HepG2 (cell line): ENCODE data around the gene GNA14. TPM values are rescaled to one million over a fixed set of nuclear protein-coding genes. Genes with fewer than 3 reads are reported as not detected.

ENCODE experiments used
- ATAC-seq: fragments of 200-7000 bp; cut with Tn5 transposase; 3 replicates; pipeline ENCODE4 v1.9.1; 2020; ENCODE audit warnings: mild to moderate bottlenecking, moderate library complexity
- BruUV-seq: library from RNA; stranded (reverse); fragments of 400-500 nt; replicated peaks from 2 replicates; lab custom pipeline; 2021; lab: Mats Ljungman, UMichigan
- CTCF ChIA-PET: fragments of 300-600 bp; formaldehyde crosslinking; extraction: SDS; loops from one replicate; lab custom pipeline; 2021; ENCODE audit warnings: low total read pairs, inconsistent platforms, low intra/inter-chr PET ratio; lab: Yijun Ruan, JAX
- POLR2A ChIA-PET: fragments of 350-600 bp; sonication (Branson Sonifier 250); formaldehyde crosslinking; loops from one replicate; lab custom pipeline; 2020; ENCODE audit warnings: antibody characterized with exemption, inconsistent platforms; lab: Yijun Ruan, JAX
- DNase-seq: peaks from one replicate; pipeline ENCODE4 v3.0.0-alpha.2; 2015; ENCODE audit warnings: low spot score
- FAIRE-seq: peaks from 3 replicates; lab custom pipeline; 2011; peaks lifted over from hg19 to GRCh38; lab: Jason Lieb, UNC
- H2AFZ ChIP-seq: one replicate; pipeline ENCODE4 v1.6.1; 2011; ENCODE audit warnings: low read length, inconsistent platforms
- H3K27ac ChIP-seq: fragments of 300-600 bp; 3 replicates; pipeline ENCODE4 v1.8.0; 2011; ENCODE audit warnings: mixed run types, mild to moderate bottlenecking, mixed read lengths, low read length, inconsistent platforms; ENCODE audit not compliant: insufficient read depth; ENCODE audit errors: extremely low read length
- H3K27me3 ChIP-seq, 2 experiments: fragments of 200-600 bp in 1 of 2; 2 replicates in 1 of 2; 3 replicates in 1 of 2; pipeline versions ENCODE4 v1.6.0 to v1.8.0; 2011; ENCODE audit warnings: low read length in 2 of 2, mild to moderate bottlenecking in 2 of 2, moderate library complexity in 2 of 2, inconsistent platforms in 1 of 2; ENCODE audit not compliant: insufficient read depth in 2 of 2, control insufficient read depth in 1 of 2
- H3K36me3 ChIP-seq, 2 experiments: fragments of 200-600 bp in 1 of 2; replicated peaks in 1 of 2; 2 replicates in 1 of 2; 3 replicates in 1 of 2; pipeline versions ENCODE4 v1.5.1 to v1.8.0; 2011; ENCODE audit warnings: low read length in 2 of 2, inconsistent platforms in 1 of 2; ENCODE audit not compliant: insufficient read depth in 2 of 2, control insufficient read depth in 1 of 2
- H3K4me1 ChIP-seq: 2 replicates; pipeline ENCODE4 v1.5.1; 2012; ENCODE audit warnings: low read length, inconsistent platforms; ENCODE audit not compliant: insufficient read depth
- H3K4me2 ChIP-seq: 2 replicates; pipeline ENCODE4 v1.6.0; 2011; ENCODE audit warnings: low read depth, low read length, inconsistent platforms
- H3K4me3 ChIP-seq, 3 experiments: fragments of 200-600 bp in 1 of 3; sonication (generic), shearing (Covaris generic) in 1 of 3; replicated peaks in 1 of 3; 2 replicates each; pipeline ENCODE4 v1.5.1; 2011 to 2016; ENCODE audit warnings: low read length in 3 of 3, inconsistent platforms in 2 of 3, low read depth in 2 of 3, mild to moderate bottlenecking in 2 of 3, control low read depth in 1 of 3, mixed read lengths in 1 of 3; ENCODE audit not compliant: insufficient read depth in 1 of 3
- H3K79me2 ChIP-seq: one replicate; pipeline ENCODE4 v1.6.1; 2011; ENCODE audit warnings: low read length, inconsistent platforms; ENCODE audit not compliant: insufficient read depth
- H3K9ac ChIP-seq: 2 replicates; pipeline ENCODE4 v1.6.0; 2011; ENCODE audit warnings: mild to moderate bottlenecking, low read depth, low read length, inconsistent platforms; ENCODE audit not compliant: insufficient read depth
- H3K9me3 ChIP-seq: 2 replicates; pipeline ENCODE4 v1.5.1; 2012; ENCODE audit warnings: mild to moderate bottlenecking, low read length
- H4K20me1 ChIP-seq: 2 replicates; pipeline ENCODE4 v1.6.0; 2011; ENCODE audit warnings: inconsistent platforms, mild to moderate bottlenecking, low read length, moderate library complexity; ENCODE audit not compliant: insufficient read depth
- GTF3A ChIP-seq: sonication (generic); formaldehyde crosslinking; conservative IDR thresholded peaks from 2 replicates; pipeline ENCODE4 v1.4.0; 2020; ENCODE audit warnings: mild to moderate bottlenecking, missing genetic modification reagents
- NFKBIZ ChIP-seq: IDR thresholded peaks from 2 replicates; pipeline ENCODE4 v1.6.1; 2018; ENCODE audit warnings: missing genetic modification reagents, missing compliant biosample characterization
- SCMH1 ChIP-seq: sonication (generic); formaldehyde crosslinking; IDR thresholded peaks from 2 replicates; pipeline ENCODE4 v1.9.0; 2021; ENCODE audit warnings: missing genetic modification reagents, mild to moderate bottlenecking, borderline replicate concordance
- SETDB1 ChIP-seq: sonication (generic); formaldehyde crosslinking; IDR thresholded peaks from 2 replicates; pipeline ENCODE4 v1.5.1; 2020; ENCODE audit warnings: missing genetic modification reagents, mild to moderate bottlenecking, borderline replicate concordance
- SYNCRIP ChIP-seq: fragments of 200-400 bp; formaldehyde crosslinking; IDR thresholded peaks from 2 replicates; pipeline ENCODE4 v1.6.1; 2018; ENCODE audit warnings: mild to moderate bottlenecking, low read depth, low read length; ENCODE audit not compliant: insufficient read depth
- ZFP36 ChIP-seq: fragments of 150-350 bp; IDR thresholded peaks from 2 replicates; pipeline ENCODE4 v1.6.1; 2018; ENCODE audit warnings: borderline replicate concordance, low read length, low read depth; ENCODE audit not compliant: partially characterized antibody
- ZFP82 ChIP-seq: sonication (generic); formaldehyde crosslinking; IDR thresholded peaks from 2 replicates; pipeline ENCODE4 v1.5.1; 2020; ENCODE audit warnings: mild to moderate bottlenecking, missing genetic modification reagents, borderline replicate concordance
- ZMYM3 ChIP-seq: sonication (generic); formaldehyde crosslinking; IDR thresholded peaks from 2 replicates; pipeline ENCODE4 v1.5.1; 2020; ENCODE audit warnings: mild to moderate bottlenecking, missing genetic modification reagents
- ZNF143 ChIP-seq: sonication (generic); formaldehyde crosslinking; IDR thresholded peaks from 2 replicates; pipeline ENCODE4 v1.4.0; 2020; ENCODE audit warnings: missing genetic modification reagents
- ZNF180 ChIP-seq: sonication (generic); formaldehyde crosslinking; IDR thresholded peaks from 2 replicates; pipeline ENCODE4 v1.4.0; 2020; ENCODE audit warnings: low read depth, missing genetic modification reagents, borderline replicate concordance
- ZNF235 ChIP-seq: sonication (generic); formaldehyde crosslinking; IDR thresholded peaks from 2 replicates; pipeline ENCODE4 v1.8.1; 2023; ENCODE audit warnings: mild to moderate bottlenecking, missing genetic modification reagents, borderline replicate concordance
- ZNF432 ChIP-seq: sonication (generic); formaldehyde crosslinking; IDR thresholded peaks from 2 replicates; pipeline ENCODE4 v1.5.0; 2020; ENCODE audit warnings: missing genetic modification reagents, mild to moderate bottlenecking, borderline replicate concordance
- ZNF619 ChIP-seq: sonication (generic); formaldehyde crosslinking; IDR thresholded peaks from 2 replicates; pipeline ENCODE4 v1.4.0; 2020; ENCODE audit warnings: mild to moderate bottlenecking, missing genetic modification reagents
- ZNF674 ChIP-seq: sonication (generic); formaldehyde crosslinking; IDR thresholded peaks from 2 replicates; pipeline ENCODE4 v1.5.0; 2020; ENCODE audit warnings: low read depth, mild to moderate bottlenecking, missing genetic modification reagents
- WGBS: methylation state at CpG from one replicate; pipeline ENCODE4 v1.1.6; 2017; ENCODE audit warnings: low lambda C conversion rate; 5-methylcytosine and 5-hydroxymethylcytosine counted together
- in situ Hi-C: cut with HindIII; loops from 2 replicates; pipeline ENCODE4 v1.10.0; 2017; ENCODE audit warnings: low pct_unique_long_range_greater_than_20kb; ENCODE audit not compliant: extremely low pct_ligation_motif_present
- intact Hi-C: fragments of 100-400 bp; cut with micrococcal nuclease; formaldehyde crosslinking; loops from one replicate; pipeline ENCODE4 v1.10.0; 2022; ENCODE audit not compliant: unreplicated experiment
- polyA plus RNA-seq, 8 experiments: library from polyadenylated mRNA; depleted of rRNA in 3 of 8; stranded (reverse) in 7 of 8; unstranded in 1 of 8; fragments of >200 nt; fragmentation: Illumina TruSeq in 4 of 8; extraction: Trizol in 4 of 8; gene quantifications; 2 replicates each; pipeline versions ENCODE4 v1.2.1 to v1.2.3, GENCODE V29; 2011 to 2016; ENCODE audit warnings: low read depth in 4 of 8, missing spikeins in 1 of 8, mixed read lengths in 1 of 8; ENCODE audit not compliant: insufficient read depth in 1 of 8
- total RNA-seq, 5 experiments: library from RNA; depleted of rRNA; stranded (reverse); fragments of >200 nt; fragmentation: Illumina TruSeq; extraction: Trizol; gene quantifications; 2 replicates each; pipeline ENCODE4 v1.2.3, GENCODE V29; 2016; ENCODE audit warnings: low read depth in 1 of 5
- TF ChIP-seq, protein P1 (sequence below): sonication (generic); formaldehyde crosslinking; IDR thresholded peaks from 2 replicates; pipeline ENCODE4 v1.8.0; 2022; ENCODE audit warnings: mild to moderate bottlenecking, missing genetic modification reagents
- TF ChIP-seq, protein P2 (sequence below): sonication (generic); formaldehyde crosslinking; IDR thresholded peaks from 2 replicates; pipeline ENCODE4 v1.4.0; 2020; ENCODE audit warnings: missing genetic modification reagents
- TF ChIP-seq, protein P3 (sequence below): sonication (generic); formaldehyde crosslinking; IDR thresholded peaks from 2 replicates; pipeline ENCODE4 v1.4.0; 2020; ENCODE audit warnings: missing genetic modification reagents; ENCODE audit errors: not compliant biosample characterization

The GNA14 gene
- total and polyA plus RNA-seq, 2 of the 13 experiments (the other 11 are each of a cell fraction or from before 2014, with no cell fraction given), result not detected

DNA sequence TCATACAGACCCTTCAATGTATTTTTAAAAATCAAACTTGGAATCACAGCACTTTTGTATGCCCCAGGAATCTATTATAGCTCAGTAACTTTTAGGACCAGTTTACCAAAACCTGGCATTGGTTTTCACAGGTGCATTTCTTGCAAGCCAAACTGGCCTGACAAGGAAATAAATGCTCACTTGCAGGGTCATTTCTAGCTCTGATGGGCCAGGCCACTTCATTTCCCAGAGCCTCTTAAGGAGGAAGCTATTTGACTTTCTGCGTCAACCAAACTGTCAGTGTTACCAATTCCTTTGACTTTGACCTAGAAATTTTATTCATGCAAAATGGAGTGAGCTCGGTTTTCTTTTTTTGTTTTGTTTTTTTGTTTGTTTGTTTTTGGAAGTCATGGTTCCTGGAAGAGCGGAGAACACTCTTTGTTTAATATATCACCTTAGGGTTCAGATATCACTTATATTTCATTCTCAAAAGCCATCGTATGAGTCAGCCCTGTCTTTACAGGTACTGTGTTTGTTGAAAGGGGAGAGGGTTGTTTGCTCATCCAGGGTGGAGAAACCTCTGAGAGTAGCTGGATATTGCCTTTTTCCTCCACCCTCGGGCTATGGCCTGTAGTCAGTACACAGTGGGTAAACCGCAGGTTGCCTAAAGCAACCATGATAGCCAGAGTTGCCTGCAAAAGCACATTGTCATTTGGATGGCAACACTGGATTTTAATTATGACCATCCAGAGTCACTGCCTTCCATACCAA, 58.9 kb downstream of the GNA14 start:
- 24% methylated on average over 6 of the region's 6 CpGs for WGBS
- DNase-seq, result no peak
- no peak overlapping the region for H2AFZ ChIP-seq
- H3K4me2 ChIP-seq, result no peak overlapping the region
- ChIA-PET POLR2A (no interaction called here), CTCF (no interaction called here)
- no TSS peak for BruUV-seq
- no peak for FAIRE-seq
- H3K79me2 ChIP-seq, result no peaks in the 10 kb centered on the region
- H3K9me3 ChIP-seq, result no peaks in the 10 kb centered on the region
- ATAC-seq, result no peak
- H3K9ac ChIP-seq, result no peak overlapping the region
- TF ChIP-seq, protein P1, sequence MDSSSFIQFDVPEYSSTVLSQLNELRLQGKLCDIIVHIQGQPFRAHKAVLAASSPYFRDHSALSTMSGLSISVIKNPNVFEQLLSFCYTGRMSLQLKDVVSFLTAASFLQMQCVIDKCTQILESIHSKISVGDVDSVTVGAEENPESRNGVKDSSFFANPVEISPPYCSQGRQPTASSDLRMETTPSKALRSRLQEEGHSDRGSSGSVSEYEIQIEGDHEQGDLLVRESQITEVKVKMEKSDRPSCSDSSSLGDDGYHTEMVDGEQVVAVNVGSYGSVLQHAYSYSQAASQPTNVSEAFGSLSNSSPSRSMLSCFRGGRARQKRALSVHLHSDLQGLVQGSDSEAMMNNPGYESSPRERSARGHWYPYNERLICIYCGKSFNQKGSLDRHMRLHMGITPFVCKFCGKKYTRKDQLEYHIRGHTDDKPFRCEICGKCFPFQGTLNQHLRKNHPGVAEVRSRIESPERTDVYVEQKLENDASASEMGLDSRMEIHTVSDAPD, result no peak
- TF ChIP-seq SETDB1 (no peak), SYNCRIP (no peak), ZFP36 (no peak), ZNF432 (CRISPR knock-in tag) (no peak), ZNF143 (CRISPR knock-in tag) (no peak), ZMYM3 (CRISPR knock-in tag) (no peak), ZFP82 (CRISPR knock-in tag) (no peak), ZNF674 (CRISPR knock-in tag) (no peak), ZNF180 (no peak), SCMH1 (CRISPR knock-in tag) (no peak), NFKBIZ (no peak), ZNF235 (CRISPR knock-in tag) (no peak), ZNF619 (CRISPR knock-in tag) (no peak), GTF3A (CRISPR knock-in tag) (no peak)
- TF ChIP-seq, protein P2, sequence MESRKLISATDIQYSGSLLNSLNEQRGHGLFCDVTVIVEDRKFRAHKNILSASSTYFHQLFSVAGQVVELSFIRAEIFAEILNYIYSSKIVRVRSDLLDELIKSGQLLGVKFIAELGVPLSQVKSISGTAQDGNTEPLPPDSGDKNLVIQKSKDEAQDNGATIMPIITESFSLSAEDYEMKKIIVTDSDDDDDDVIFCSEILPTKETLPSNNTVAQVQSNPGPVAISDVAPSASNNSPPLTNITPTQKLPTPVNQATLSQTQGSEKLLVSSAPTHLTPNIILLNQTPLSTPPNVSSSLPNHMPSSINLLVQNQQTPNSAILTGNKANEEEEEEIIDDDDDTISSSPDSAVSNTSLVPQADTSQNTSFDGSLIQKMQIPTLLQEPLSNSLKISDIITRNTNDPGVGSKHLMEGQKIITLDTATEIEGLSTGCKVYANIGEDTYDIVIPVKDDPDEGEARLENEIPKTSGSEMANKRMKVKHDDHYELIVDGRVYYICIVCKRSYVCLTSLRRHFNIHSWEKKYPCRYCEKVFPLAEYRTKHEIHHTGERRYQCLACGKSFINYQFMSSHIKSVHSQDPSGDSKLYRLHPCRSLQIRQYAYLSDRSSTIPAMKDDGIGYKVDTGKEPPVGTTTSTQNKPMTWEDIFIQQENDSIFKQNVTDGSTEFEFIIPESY (CRISPR knock-in tag), result no peak
- TF ChIP-seq, protein P3, sequence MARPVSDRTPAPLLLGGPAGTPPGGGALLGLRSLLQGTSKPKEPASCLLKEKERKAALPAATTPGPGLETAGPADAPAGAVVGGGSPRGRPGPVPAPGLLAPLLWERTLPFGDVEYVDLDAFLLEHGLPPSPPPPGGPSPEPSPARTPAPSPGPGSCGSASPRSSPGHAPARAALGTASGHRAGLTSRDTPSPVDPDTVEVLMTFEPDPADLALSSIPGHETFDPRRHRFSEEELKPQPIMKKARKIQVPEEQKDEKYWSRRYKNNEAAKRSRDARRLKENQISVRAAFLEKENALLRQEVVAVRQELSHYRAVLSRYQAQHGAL (CRISPR knock-in tag), result no peak
- in situ Hi-C loops (no loop called here), intact Hi-C loops (no loop called here)
- H3K36me3 ChIP-seq, result no peaks in the 10 kb centered on the region
- H3K4me3 ChIP-seq, result no peak overlapping the region
- peaks cover 0 to 7% of the 10 kb centered on the region in 2 experiments; a peak in 1 of 5 replicates for H3K27me3 ChIP-seq
- no peak overlapping the region for H3K27ac ChIP-seq
- H4K20me1 ChIP-seq, result no peaks in the 10 kb centered on the region
- no peaks in the 10 kb centered on the region for H3K4me1 ChIP-seq
